WTC11 (cell line): Measurements from ENCODE around the gene RPP30. TPM values are rescaled to one million over a fixed set of nuclear protein-coding genes. Genes with fewer than 3 reads are reported as not detected.

Source experiments
- ATAC-seq: fragments of 200-7000 bp; cut with Tn5 transposase; 2 replicates; pipeline ENCODE4 v1.10.0; 2021; ENCODE audit warnings: mild to moderate bottlenecking, moderate library complexity
- CTCF ChIA-PET: fragments of 300-600 bp; sonication (Branson Sonifier 250); formaldehyde crosslinking; loops from one replicate; lab custom pipeline; 2021; ENCODE audit warnings: antibody characterized with exemption; lab: Charles Lee
- POLR2A ChIA-PET: fragments of 350-600 bp; sonication (Branson Sonifier 250); formaldehyde crosslinking; loops from one replicate; lab custom pipeline; 2021; ENCODE audit warnings: antibody characterized with exemption; lab: Charles Lee
- DNase-seq: peaks from one replicate; pipeline ENCODE4 v3.0.0; 2021; ENCODE audit warnings: low spot score
- H3K27ac Mint-ChIP-seq: 2 replicates; pipeline ENCODE4 v1.8.0; 2021; ENCODE audit warnings: mixed read lengths
- H3K27me3 Mint-ChIP-seq: 2 replicates; pipeline ENCODE4 v1.8.0; 2021; ENCODE audit warnings: low read depth, mild to moderate bottlenecking, moderate library complexity, mixed read lengths
- H3K36me3 Mint-ChIP-seq: 2 replicates; pipeline ENCODE4 v1.8.0; 2021; ENCODE audit warnings: mixed read lengths
- H3K4me1 Mint-ChIP-seq: 2 replicates; pipeline ENCODE4 v1.8.0; 2022; ENCODE audit warnings: mixed read lengths
- H3K4me3 Mint-ChIP-seq: 2 replicates; pipeline ENCODE4 v1.8.0; 2021; ENCODE audit warnings: mild to moderate bottlenecking, moderate library complexity, mixed read lengths
- H3K9me3 Mint-ChIP-seq: 2 replicates; pipeline ENCODE4 v1.8.0; 2021; ENCODE audit warnings: mixed read lengths
- EMX1 ChIP-seq: fragments of 250-450 bp; sonication (Bioruptor Pico); IDR thresholded peaks from 2 replicates; pipeline ENCODE4 v1.8.0; 2021; ENCODE audit warnings: mild to moderate bottlenecking
- FOXJ3 ChIP-seq: sonication (generic); formaldehyde crosslinking; IDR thresholded peaks from 2 replicates; pipeline ENCODE4 v1.9.0; 2021; ENCODE audit warnings: missing genetic modification reagents, mild to moderate bottlenecking, borderline replicate concordance
- MXD4 ChIP-seq: fragments of 250-450 bp; sonication (Bioruptor Pico); IDR thresholded peaks from 2 replicates; pipeline ENCODE4 v1.8.0; 2021; ENCODE audit warnings: mild to moderate bottlenecking, moderate library complexity, borderline replicate concordance
- ZNF317 ChIP-seq: sonication (generic); formaldehyde crosslinking; IDR thresholded peaks from 2 replicates; pipeline ENCODE4 v1.8.1; 2023; ENCODE audit warnings: low read depth, mild to moderate bottlenecking, moderate library complexity, missing genetic modification reagents, borderline replicate concordance
- total RNA-seq: library from RNA; stranded (reverse); gene quantifications from 3 replicates; pipeline ENCODE4 v1.2.3, GENCODE V29; 2021
- TF ChIP-seq, protein P1 (sequence below): sonication (generic); formaldehyde crosslinking; IDR thresholded peaks from 2 replicates; pipeline ENCODE4 v1.8.0; 2022; ENCODE audit warnings: missing genetic modification reagents
- TF ChIP-seq, protein P2 (sequence below): sonication (generic); formaldehyde crosslinking; IDR thresholded peaks from 2 replicates; pipeline ENCODE4 v1.8.1; 2023; ENCODE audit warnings: mild to moderate bottlenecking, missing genetic modification reagents, moderate library complexity

RPP30 gene
- total RNA-seq, 1 experiment from 2014 or later: 56.4 TPM

DNA sequence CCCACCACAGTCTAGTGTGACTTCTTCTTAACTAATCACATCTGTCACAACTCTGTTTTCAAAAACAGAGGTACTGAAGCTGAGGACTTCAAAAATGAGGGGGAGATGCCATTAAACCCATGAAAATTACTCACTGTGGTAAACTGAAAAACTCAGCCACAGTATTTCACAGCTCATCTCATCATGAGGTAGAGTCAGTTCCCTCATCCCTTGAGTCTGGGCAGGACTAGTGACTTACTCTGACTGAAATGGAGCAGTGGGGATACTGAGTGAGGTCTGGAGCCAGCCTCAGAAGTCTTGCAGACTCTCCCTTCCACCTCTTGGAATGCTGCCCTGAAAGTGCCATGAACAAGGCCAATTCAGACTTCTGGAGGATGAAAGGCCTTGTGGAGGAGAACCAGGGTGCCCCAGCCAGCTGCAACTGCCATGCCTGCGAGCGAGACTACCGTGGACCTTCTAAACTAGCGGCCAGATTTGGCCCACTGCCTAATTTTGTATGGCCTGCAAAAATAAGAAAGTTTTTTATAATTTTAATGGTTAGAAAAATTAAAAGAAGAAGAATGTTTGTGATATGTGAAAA is 73.8 kb downstream of the RPP30 start (continued):
- TF ChIP-seq, protein P1, sequence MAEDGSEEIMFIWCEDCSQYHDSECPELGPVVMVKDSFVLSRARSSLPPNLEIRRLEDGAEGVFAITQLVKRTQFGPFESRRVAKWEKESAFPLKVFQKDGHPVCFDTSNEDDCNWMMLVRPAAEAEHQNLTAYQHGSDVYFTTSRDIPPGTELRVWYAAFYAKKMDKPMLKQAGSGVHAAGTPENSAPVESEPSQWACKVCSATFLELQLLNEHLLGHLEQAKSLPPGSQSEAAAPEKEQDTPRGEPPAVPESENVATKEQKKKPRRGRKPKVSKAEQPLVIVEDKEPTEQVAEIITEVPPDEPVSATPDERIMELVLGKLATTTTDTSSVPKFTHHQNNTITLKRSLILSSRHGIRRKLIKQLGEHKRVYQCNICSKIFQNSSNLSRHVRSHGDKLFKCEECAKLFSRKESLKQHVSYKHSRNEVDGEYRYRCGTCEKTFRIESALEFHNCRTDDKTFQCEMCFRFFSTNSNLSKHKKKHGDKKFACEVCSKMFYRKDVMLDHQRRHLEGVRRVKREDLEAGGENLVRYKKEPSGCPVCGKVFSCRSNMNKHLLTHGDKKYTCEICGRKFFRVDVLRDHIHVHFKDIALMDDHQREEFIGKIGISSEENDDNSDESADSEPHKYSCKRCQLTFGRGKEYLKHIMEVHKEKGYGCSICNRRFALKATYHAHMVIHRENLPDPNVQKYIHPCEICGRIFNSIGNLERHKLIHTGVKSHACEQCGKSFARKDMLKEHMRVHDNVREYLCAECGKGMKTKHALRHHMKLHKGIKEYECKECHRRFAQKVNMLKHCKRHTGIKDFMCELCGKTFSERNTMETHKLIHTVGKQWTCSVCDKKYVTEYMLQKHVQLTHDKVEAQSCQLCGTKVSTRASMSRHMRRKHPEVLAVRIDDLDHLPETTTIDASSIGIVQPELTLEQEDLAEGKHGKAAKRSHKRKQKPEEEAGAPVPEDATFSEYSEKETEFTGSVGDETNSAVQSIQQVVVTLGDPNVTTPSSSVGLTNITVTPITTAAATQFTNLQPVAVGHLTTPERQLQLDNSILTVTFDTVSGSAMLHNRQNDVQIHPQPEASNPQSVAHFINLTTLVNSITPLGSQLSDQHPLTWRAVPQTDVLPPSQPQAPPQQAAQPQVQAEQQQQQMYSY (CRISPR knock-in tag): no peak
- TF ChIP-seq MXD4 (no peak), ZNF317 (CRISPR knock-in tag) (no peak)

DNA sequence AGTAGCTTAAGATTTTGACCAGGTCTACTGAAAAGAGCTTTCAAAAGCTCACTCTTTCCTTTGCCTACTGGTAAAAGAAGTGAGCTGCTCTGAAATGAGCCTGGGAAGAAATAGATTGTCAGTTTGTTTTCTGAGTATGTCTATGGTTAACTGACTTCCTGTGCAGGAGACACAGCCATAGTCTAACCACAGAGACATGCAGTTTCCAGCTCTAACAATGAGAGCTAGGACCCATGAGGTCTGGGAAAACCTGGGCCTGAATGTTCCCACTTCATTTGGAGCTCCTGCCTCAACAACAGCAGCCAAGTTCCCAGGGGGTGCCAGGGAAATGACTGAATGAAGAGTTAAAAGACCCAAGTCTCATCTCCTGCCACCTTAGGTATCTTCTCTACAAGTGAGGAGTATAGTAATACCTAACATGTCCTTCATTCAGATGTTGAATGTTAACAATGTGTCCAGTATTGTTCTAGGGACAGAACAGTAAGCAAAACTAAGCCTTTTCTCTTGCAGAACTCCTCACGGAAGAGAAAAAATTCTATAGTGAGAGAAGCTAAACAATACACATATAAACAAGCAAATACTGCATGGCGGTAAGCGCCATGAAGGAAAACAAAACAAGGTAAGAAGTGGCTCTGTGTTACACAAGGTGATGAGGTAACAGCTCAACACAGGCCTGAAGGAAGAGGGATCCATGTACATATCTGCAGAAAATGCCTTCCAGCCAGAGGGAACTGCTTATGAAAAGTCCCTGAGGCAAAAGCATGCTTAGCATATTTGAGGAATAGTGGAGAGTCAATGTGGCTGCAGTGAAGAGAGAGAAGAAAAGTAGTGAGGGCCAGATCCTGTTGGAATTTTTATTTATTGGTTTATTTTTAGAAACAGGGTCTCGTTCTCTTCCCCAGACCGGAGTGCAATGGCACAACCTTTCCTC is 75.5 kb downstream of the RPP30 start:
- no peak overlapping the region for H3K4me3 Mint-ChIP-seq
- TF ChIP-seq MXD4 (no peak), FOXJ3 (CRISPR knock-in tag) (no peak), ZNF317 (CRISPR knock-in tag) (no peak), EMX1 (CRISPR knock-in tag) (no peak)
- TF ChIP-seq, protein P2, sequence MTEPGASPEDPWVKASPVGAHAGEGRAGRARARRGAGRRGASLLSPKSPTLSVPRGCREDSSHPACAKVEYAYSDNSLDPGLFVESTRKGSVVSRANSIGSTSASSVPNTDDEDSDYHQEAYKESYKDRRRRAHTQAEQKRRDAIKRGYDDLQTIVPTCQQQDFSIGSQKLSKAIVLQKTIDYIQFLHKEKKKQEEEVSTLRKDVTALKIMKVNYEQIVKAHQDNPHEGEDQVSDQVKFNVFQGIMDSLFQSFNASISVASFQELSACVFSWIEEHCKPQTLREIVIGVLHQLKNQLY: no peak
- ChIA-PET POLR2A (no interaction called here), CTCF (interaction anchor here (1.0 to 1.2 kb wide), 2 partner anchors 35 to 303 kb away, joined by 3 to 5 read pairs; no protein-coding TSS in a partner anchor)
- DNase-seq (no peak), ATAC-seq (no peak)
- peaks cover 3% of the 10 kb centered on the region for H3K9me3 Mint-ChIP-seq
- H3K36me3 Mint-ChIP-seq: no peaks in the 10 kb centered on the region
- H3K27me3 Mint-ChIP-seq: peaks cover 94% of the 10 kb centered on the region
- H3K27ac Mint-ChIP-seq: no peak overlapping the region
- no peaks in the 10 kb centered on the region for H3K4me1 Mint-ChIP-seq

Other genes starting within 250 kb of the RPP30 start
- 8.9 to 11.2 TPM (median 9.3 TPM) in 3 replicates for gene HTR7, start 13.9 kb upstream of the RPP30 start, total RNA-seq
- not detected in 3 replicates for gene ANKRD1, start 49.1 kb downstream of the RPP30 start, total RNA-seq